Smooth muscle cell (in vitro differentiated cells): ENCODE measurements around the gene PDE8B. TPM values are rescaled to one million over a fixed set of nuclear protein-coding genes. Genes with fewer than 3 reads are reported as not detected.

ENCODE experiments used
- DNase-seq: peaks from one replicate; lab custom pipeline; 2025; ENCODE audit not compliant: unreplicated experiment; lab: John Stamatoyannopoulos, UW
- H2AFZ ChIP-seq: fragments of 200-600 bp; sonication (generic); 2 replicates; pipeline ENCODE4 v1.6.0; 2016; ENCODE audit warnings: antibody characterized with exemption, low read depth, mild to moderate bottlenecking
- H3F3A ChIP-seq: fragments of 200-600 bp; sonication (generic); 2 replicates; pipeline ENCODE4 v1.6.0; 2017; ENCODE audit warnings: antibody characterized with exemption, low read depth
- H3K27ac ChIP-seq: fragments of 200-600 bp; sonication (generic); 2 replicates; pipeline ENCODE4 v1.5.1; 2016; ENCODE audit warnings: low read depth, mild to moderate bottlenecking
- H3K27me3 ChIP-seq: fragments of 200-600 bp; sonication (generic); 2 replicates; pipeline ENCODE4 v1.6.1; 2016; ENCODE audit warnings: low read depth, mild to moderate bottlenecking
- H3K36me3 ChIP-seq: fragments of 200-600 bp; sonication (generic); 2 replicates; pipeline ENCODE4 v1.5.1; 2016; ENCODE audit warnings: low read depth
- H3K4me1 ChIP-seq: fragments of 200-600 bp; sonication (generic); 2 replicates; pipeline ENCODE4 v1.5.1; 2016; ENCODE audit warnings: low read depth
- H3K4me2 ChIP-seq: fragments of 200-600 bp; sonication (generic); 2 replicates; pipeline ENCODE4 v1.6.0; 2016; ENCODE audit warnings: mild to moderate bottlenecking
- H3K4me3 ChIP-seq: fragments of 200-600 bp; sonication (generic); 2 replicates; pipeline ENCODE4 v1.5.1; 2016; ENCODE audit warnings: mild to moderate bottlenecking
- H3K79me2 ChIP-seq: fragments of 200-600 bp; sonication (generic); 2 replicates; pipeline ENCODE4 v1.6.0; 2016; ENCODE audit warnings: low read depth, mild to moderate bottlenecking
- H3K9ac ChIP-seq: fragments of 200-600 bp; sonication (generic); 2 replicates; pipeline ENCODE4 v1.6.0; 2016; ENCODE audit warnings: low read depth
- H3K9me3 ChIP-seq: fragments of 200-600 bp; sonication (generic); replicated peaks from 2 replicates; pipeline ENCODE4 v1.5.1; 2016; ENCODE audit warnings: low read depth
- H4K20me1 ChIP-seq: fragments of 200-600 bp; sonication (generic); 2 replicates; pipeline ENCODE4 v1.6.0; 2016; ENCODE audit warnings: low read depth
- WGBS: methylation state at CpG from one replicate; pipeline ENCODE4 v1.1.7; 2016; ENCODE audit warnings: low lambda C conversion rate; 5-methylcytosine and 5-hydroxymethylcytosine counted together
- polyA plus RNA-seq: library from polyadenylated mRNA; unstranded; fragments of >200 nt; fragmentation: Nextera tagmentation; extraction: Ambion mirVana; gene quantifications from 2 replicates; pipeline ENCODE4 v1.2.1, GENCODE V29; 2016
- total RNA-seq: library from RNA; depleted of rRNA; stranded (reverse); fragments of >200 nt; gene quantifications from 2 replicates; pipeline ENCODE4 v1.2.3, GENCODE V29; 2014
- TF ChIP-seq, protein P1 (sequence below): fragments of 200-600 bp; sonication (generic); IDR thresholded peaks from 2 replicates; pipeline ENCODE4 v1.5.1; 2017; ENCODE audit warnings: borderline replicate concordance, mild to moderate bottlenecking, antibody characterized with exemption; ENCODE audit not compliant: insufficient read depth, poor library complexity, severe bottlenecking

The PDE8B gene
- total and polyA plus RNA-seq, 2 experiments from 2014 or later, result 0.13 to 0.18 TPM

DNA sequence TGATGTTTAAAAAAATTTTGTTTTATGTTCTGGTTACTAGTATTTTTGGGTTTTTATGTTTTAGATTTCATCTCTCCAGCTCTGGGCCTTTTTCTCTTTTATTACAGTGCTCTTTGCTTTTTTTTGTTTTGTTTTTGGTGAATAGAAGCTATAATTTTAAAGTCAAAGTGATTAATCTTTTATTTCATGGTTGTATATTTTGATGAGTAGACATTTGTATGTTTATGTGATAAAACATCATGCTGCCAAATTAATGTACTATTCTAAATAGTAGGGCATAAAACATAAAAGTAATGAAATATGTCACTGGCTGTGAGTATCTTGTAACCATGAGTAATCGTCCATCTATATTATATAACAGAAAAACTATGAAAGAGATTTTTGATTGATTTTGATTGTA is 93.9 kb downstream of the PDE8B start:
- TF ChIP-seq, protein P1, sequence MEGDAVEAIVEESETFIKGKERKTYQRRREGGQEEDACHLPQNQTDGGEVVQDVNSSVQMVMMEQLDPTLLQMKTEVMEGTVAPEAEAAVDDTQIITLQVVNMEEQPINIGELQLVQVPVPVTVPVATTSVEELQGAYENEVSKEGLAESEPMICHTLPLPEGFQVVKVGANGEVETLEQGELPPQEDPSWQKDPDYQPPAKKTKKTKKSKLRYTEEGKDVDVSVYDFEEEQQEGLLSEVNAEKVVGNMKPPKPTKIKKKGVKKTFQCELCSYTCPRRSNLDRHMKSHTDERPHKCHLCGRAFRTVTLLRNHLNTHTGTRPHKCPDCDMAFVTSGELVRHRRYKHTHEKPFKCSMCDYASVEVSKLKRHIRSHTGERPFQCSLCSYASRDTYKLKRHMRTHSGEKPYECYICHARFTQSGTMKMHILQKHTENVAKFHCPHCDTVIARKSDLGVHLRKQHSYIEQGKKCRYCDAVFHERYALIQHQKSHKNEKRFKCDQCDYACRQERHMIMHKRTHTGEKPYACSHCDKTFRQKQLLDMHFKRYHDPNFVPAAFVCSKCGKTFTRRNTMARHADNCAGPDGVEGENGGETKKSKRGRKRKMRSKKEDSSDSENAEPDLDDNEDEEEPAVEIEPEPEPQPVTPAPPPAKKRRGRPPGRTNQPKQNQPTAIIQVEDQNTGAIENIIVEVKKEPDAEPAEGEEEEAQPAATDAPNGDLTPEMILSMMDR, result no peak

DNA sequence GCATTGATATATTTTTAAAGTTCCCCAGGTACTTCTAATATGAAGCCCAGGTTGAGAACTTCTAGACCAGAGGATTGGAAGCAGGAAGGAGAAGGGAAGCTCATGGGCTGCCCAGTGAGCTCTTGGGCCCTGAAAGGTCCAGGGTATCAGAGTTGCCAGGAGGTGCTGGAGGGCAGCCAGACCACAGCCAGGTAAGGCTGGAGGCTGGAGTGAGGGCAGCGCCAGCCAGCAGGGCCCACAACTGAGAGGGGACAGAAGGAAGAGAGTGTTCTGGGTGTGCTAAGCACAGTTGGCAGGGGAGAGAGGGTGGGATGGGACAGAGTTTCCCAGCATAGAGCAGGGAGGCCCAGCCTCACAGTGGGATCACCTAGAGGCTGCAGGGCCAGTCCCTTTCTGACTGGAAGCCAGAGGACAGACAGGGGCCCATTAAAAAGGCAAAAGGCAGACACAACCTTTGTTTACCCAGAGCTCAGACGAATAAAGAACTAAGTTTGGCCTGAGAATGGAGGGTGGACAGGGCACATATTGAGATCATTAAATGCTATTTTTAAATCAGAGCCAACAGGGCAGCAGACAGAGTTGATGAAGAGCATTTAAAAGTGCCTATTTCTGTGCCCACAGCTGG is 94.9 kb downstream of the PDE8B start:
- Histone ChIP-seq H3K27me3 (no peaks in the 10 kb centered on the region), H3K36me3 (no peaks in the 10 kb centered on the region), H2AFZ (no peak overlapping the region), H3K4me2 (no peak overlapping the region), H4K20me1 (no peaks in the 10 kb centered on the region), H3K9ac (no peak overlapping the region), H3K4me1 (peaks cover 3% of the 10 kb centered on the region), H3K27ac (no peak overlapping the region), H3K9me3 (no peaks in the 10 kb centered on the region), H3K4me3 (no peak overlapping the region), H3F3A (no peaks in the 10 kb centered on the region), H3K79me2 (no peaks in the 10 kb centered on the region)
- TF ChIP-seq, protein P1, result no peak
- DNase-seq, result no peak
- 92% methylated on average over 2 of the region's 2 CpGs for WGBS

More for the DNA sequence above, 93.9 kb downstream of the PDE8B start:
- WGBS, result 90% methylated on average over 1 of the region's 1 CpG
- no peak overlapping the region for H2AFZ ChIP-seq
- H3F3A ChIP-seq, result no peaks in the 10 kb centered on the region
- no peak overlapping the region for H3K4me3 ChIP-seq
- no peak overlapping the region for H3K9ac ChIP-seq
- no peaks in the 10 kb centered on the region for H3K79me2 ChIP-seq
- peaks cover 3% of the 10 kb centered on the region for H3K4me1 ChIP-seq
- no peak overlapping the region for H3K27ac ChIP-seq
- H3K4me2 ChIP-seq, result no peak overlapping the region
- H3K27me3 ChIP-seq, result no peaks in the 10 kb centered on the region
- H4K20me1 ChIP-seq, result no peaks in the 10 kb centered on the region
- DNase-seq, result no peak
- no peaks in the 10 kb centered on the region for H3K9me3 ChIP-seq
- H3K36me3 ChIP-seq, result no peaks in the 10 kb centered on the region

DNA sequence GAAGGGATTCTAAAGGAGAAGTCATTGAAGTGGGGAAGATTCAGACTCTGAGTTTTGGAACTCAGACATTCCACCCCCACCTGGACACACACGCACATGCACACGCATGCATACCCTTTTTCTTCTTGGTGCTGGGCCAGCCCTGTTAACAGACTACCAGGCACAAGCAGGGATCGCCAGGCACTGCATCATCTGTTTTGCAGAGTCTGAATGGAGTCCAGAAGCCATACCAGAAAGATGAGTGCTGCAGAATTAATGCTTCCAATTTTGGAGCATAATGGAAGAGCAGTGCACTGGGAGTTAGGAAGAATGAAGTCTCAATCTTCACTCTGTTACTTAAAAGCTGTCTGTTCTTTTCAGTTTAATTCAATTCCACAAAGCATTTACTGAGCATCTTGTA is 95.5 kb downstream of the PDE8B start:
- H3K4me1 ChIP-seq, result peaks cover 3% of the 10 kb centered on the region
- no peaks in the 10 kb centered on the region for H3K9me3 ChIP-seq
- no peaks in the 10 kb centered on the region for H3F3A ChIP-seq
- WGBS, result 87% methylated on average over 3 of the region's 3 CpGs
- H3K4me3 ChIP-seq, result no peak overlapping the region
- H3K27me3 ChIP-seq, result no peaks in the 10 kb centered on the region
- H3K27ac ChIP-seq, result no peak overlapping the region
- no peak for DNase-seq
- TF ChIP-seq, protein P1, result no peak
- H3K4me2 ChIP-seq, result no peak overlapping the region
- no peaks in the 10 kb centered on the region for H3K36me3 ChIP-seq
- H4K20me1 ChIP-seq, result no peaks in the 10 kb centered on the region
- no peaks in the 10 kb centered on the region for H3K79me2 ChIP-seq
- H2AFZ ChIP-seq, result no peak overlapping the region
- H3K9ac ChIP-seq, result no peak overlapping the region

DNA sequence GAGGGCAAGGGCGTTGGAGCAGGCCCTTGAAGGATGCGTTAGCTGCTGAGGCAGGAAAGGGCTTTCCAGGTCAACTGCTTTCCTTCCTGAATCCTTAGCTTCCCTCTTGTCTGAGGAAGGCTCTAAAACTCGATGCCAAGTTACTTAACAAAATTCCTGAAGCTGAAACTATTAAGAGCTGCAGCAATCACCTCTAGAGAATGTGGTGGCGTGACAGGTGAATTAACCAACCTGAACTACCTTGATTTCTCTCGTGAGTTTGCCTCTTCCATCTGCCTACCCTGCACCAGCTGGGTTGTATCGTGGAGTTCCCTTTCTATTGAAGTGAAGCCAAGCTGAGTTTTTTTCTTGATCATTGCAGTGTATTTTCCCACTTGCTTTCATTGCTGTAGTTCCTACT is 96.1 kb downstream of the PDE8B start:
- no peak overlapping the region for H3K27ac ChIP-seq
- H3K36me3 ChIP-seq, result no peaks in the 10 kb centered on the region
- H3K27me3 ChIP-seq, result no peaks in the 10 kb centered on the region
- H2AFZ ChIP-seq, result no peak overlapping the region
- H3K4me3 ChIP-seq, result no peak overlapping the region
- 91% methylated on average over 6 of the region's 6 CpGs for WGBS
- no peaks in the 10 kb centered on the region for H3K79me2 ChIP-seq
- H3K9me3 ChIP-seq, result no peaks in the 10 kb centered on the region
- no peak for DNase-seq
- H3K4me1 ChIP-seq, result peaks cover 3% of the 10 kb centered on the region
- H4K20me1 ChIP-seq, result no peaks in the 10 kb centered on the region
- no peaks in the 10 kb centered on the region for H3F3A ChIP-seq
- H3K9ac ChIP-seq, result no peak overlapping the region
- H3K4me2 ChIP-seq, result no peak overlapping the region
- TF ChIP-seq, protein P1, result no peak
